ENCODE measurements around the gene APOBEC2. TPM values are rescaled to one million over a fixed set of nuclear protein-coding genes. Genes with fewer than 3 reads are reported as not detected.

APOBEC2 gene
- total and polyA plus RNA-seq, 2 of the 13 experiments (the other 11 are each of a cell fraction or from before 2014, with no cell fraction given), result 0.09 TPM; not detected in 1

DNA sequence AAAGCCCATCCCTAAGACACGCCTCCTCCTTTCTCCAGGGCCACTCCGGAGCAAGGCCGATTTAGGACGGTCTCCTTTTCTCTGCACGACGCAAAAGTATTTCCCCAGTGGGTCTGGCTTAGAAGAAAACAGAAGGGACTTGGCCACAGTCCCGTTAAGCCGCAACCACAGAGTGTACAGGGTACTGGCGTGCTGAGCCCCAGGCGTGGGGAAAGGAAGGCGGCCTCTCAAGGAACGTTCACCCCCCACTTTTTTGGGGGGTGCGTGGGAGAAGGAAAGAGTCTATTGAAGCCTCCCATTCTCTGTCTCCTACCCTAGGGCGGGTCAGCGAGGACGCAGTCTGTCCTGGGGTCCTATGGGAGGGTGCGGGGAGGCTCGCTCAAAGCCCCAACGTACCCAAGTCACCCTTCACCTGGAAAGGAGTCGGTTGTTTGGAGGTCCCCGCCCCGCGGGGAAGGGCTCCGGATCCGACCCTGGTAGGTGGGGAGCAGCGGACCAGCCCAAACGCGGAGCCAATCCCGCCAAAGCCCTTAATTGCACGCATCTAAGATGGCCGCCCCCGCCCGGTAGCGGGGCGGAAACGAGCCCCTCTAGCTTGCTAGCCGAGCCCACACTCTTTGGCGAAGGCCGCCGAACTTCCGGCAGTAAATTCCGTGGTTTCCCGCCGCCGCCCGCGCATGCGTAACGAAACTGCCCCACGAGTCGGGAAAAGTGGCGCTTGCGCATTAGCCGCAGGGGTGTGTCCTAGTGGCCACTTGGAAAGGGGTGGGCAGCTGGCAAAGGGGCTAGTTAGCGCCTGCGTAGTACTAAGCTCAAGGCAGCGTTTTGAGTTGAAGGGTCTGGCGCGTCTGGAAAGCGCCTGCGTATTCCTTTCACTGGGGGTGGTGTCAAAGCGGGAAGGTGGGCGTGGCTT is 19.2 kb downstream of the APOBEC2 start, which contains the start of gene OARD1 (continued):
- TF ChIP-seq ARID4A (CRISPR knock-in tag; IDR thresholded peaks at IDR 0.05; ENCODE audit: borderline replicate concordance), result peak; percentile 86
- no peak for TF ChIP-seq PAWR (CRISPR knock-in tag; IDR thresholded peaks at IDR 0.05; ENCODE audit: borderline replicate concordance)
- peak; percentile 93 for TF ChIP-seq HNRNPLL (IDR thresholded peaks at IDR 0.05; ENCODE audit: low read depth, low read length, poor library complexity, severe bottlenecking)
- peak; percentile 31; the same call in 1 of the 2 replicates for TF ChIP-seq ZNF143 (CRISPR knock-in tag; IDR thresholded peaks at IDR 0.05)
- TF ChIP-seq ZNF274 (CRISPR knock-in tag; IDR thresholded peaks at IDR 0.05), result no peak; the same call in 1 of the 2 replicates
- no peak for TF ChIP-seq ZNF562 (CRISPR knock-in tag; IDR thresholded peaks at IDR 0.05; ENCODE audit: borderline replicate concordance)
- no peak for TF ChIP-seq ERF (CRISPR knock-in tag; IDR thresholded peaks at IDR 0.05)
- TF ChIP-seq, protein P1, sequence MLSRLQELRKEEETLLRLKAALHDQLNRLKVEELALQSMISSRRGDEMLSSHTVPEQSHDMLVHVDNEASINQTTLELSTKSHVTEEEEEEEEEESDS (CRISPR knock-in tag; IDR thresholded peaks at IDR 0.05; ENCODE audit: borderline replicate concordance), result no peak; the same call in 1 of the 2 replicates
- no peak for TF ChIP-seq ZXDC (CRISPR knock-in tag; IDR thresholded peaks at IDR 0.05)
- TF ChIP-seq FOXK2 (IDR thresholded peaks at IDR 0.05), result peak; percentile 46; the same call in 1 of the 2 replicates
- no peak for TF ChIP-seq CENPX (CRISPR knock-in tag; IDR thresholded peaks at IDR 0.05)
- TF ChIP-seq, protein P2, sequence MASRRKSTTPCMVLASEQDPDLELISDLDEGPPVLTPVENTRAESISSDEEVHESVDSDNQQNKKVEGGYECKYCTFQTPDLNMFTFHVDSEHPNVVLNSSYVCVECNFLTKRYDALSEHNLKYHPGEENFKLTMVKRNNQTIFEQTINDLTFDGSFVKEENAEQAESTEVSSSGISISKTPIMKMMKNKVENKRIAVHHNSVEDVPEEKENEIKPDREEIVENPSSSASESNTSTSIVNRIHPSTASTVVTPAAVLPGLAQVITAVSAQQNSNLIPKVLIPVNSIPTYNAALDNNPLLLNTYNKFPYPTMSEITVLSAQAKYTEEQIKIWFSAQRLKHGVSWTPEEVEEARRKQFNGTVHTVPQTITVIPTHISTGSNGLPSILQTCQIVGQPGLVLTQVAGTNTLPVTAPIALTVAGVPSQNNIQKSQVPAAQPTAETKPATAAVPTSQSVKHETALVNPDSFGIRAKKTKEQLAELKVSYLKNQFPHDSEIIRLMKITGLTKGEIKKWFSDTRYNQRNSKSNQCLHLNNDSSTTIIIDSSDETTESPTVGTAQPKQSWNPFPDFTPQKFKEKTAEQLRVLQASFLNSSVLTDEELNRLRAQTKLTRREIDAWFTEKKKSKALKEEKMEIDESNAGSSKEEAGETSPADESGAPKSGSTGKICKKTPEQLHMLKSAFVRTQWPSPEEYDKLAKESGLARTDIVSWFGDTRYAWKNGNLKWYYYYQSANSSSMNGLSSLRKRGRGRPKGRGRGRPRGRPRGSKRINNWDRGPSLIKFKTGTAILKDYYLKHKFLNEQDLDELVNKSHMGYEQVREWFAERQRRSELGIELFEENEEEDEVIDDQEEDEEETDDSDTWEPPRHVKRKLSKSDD (CRISPR knock-in tag; IDR thresholded peaks at IDR 0.05; ENCODE audit: low read depth), result peak; percentile 47; the same call in 1 of the 2 replicates
- peak; percentile 98 for TF ChIP-seq POLR2G (IDR thresholded peaks at IDR 0.05; ENCODE audit: low read depth, low read length)
